ENCODE results near the gene OR8B3. TPM values are rescaled to one million over a fixed set of nuclear protein-coding genes. Genes with fewer than 3 reads are reported as not detected.

The OR8B3 gene, protein sequence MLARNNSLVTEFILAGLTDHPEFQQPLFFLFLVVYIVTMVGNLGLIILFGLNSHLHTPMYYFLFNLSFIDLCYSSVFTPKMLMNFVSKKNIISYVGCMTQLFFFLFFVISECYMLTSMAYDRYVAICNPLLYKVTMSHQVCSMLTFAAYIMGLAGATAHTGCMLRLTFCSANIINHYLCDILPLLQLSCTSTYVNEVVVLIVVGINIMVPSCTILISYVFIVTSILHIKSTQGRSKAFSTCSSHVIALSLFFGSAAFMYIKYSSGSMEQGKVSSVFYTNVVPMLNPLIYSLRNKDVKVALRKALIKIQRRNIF
- total RNA-seq (not detected in 2 replicates), polyA plus RNA-seq (not detected in 2 replicates), polyA minus RNA-seq (0.21 TPM in 1 of 2 replicates, not detected in the other)
- total RNA-seq (2013), result not detected

DNA sequence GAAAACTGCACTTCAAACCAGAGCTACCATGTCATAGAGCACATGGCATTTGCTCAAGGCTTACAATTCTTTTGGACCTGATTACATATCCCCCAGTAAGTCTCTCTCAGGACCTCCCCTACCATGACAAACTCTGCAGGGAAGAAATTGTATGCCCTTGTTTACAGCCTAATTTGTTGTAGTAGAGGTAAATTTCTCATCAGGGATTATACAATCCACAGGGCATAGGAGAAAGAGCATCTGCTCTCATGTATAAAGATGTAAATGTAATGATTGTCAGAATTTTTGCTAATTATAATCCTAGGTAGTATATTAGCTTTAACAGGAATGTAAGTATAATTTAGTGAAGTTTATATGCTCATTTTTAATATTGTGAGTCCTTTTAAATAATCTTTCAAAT, at the start of gene OR8B3:
TSS of gene OR8B3 (minus strand) at position 101 of the 400 bp plus-strand sequence. CDS start 1,673 bp downstream, outside the sequence.
- Mint-ChIP-seq H3K4me1 (peaks cover 3% of the 10 kb centered on the region), H3K4me3 (no peak within 1 kb of the TSS), H3K9me3 (ENCODE audit: insufficient read depth) (no peaks in the 10 kb centered on the region), H3K27me3 (no peaks in the 10 kb centered on the region), H3K27ac (no peak within 1 kb of the TSS)
- Histone ChIP-seq H3K27me3 (replicated peaks in 1 of 4; ENCODE audit: control extremely low read depth in 1 of 4, control insufficient read depth in 3 of 4, insufficient read depth in 4 of 4, low read length in 3 of 4) (no peaks in the 10 kb centered on the region), H3K9me3 (ENCODE audit: control extremely low read depth in 1 of 3, control insufficient read depth in 2 of 3, insufficient read depth in 1 of 3, low read length in 2 of 3) (no peaks in the 10 kb centered on the region), H3K4me1 (ENCODE audit: control insufficient read depth in 2 of 2, insufficient read depth in 2 of 2, low read length in 2 of 2) (no peaks in the 10 kb centered on the region), H3K4me3 (ENCODE audit: control extremely low read depth in 1 of 5, extremely low read depth in 1 of 5, insufficient read depth in 1 of 5, low read depth in 2 of 5, low read length in 4 of 5) (no peak within 1 kb of the TSS), H3K27ac (ENCODE audit: low read length in 2 of 2) (no peak within 1 kb of the TSS), H3K36me3 (replicated peaks in 1 of 2; ENCODE audit: control extremely low read depth in 1 of 2, control insufficient read depth in 1 of 2, extremely low read depth in 1 of 2, insufficient read depth in 2 of 2, low read length in 1 of 2) (no peaks in the 10 kb centered on the region), H3K9ac (ENCODE audit: low read length) (no peak within 1 kb of the TSS), H2AFZ (ENCODE audit: insufficient read depth, low read depth, low read length, poor library complexity, severe bottlenecking) (no peak within 1 kb of the TSS), H3K4me2 (replicated peaks; ENCODE audit: low read depth, low read length, poor library complexity, severe bottlenecking) (no peak within 1 kb of the TSS), H3K79me2 (ENCODE audit: control insufficient read depth, insufficient read depth, low read length) (no peaks in the 10 kb centered on the region), H4K20me1 (ENCODE audit: control insufficient read depth, insufficient read depth, low read length, poor library complexity, severe bottlenecking) (no peaks in the 10 kb centered on the region)
- CTCF ChIA-PET, result no interaction called here
- ATAC-seq (ENCODE audit: low read depth) (no peak), DNase-seq (no peak)
- intact Hi-C loops (cut with micrococcal nuclease), result no loop called here
- POLR2A ChIA-PET, result no interaction called here
- TF ChIP-seq, protein P1, sequence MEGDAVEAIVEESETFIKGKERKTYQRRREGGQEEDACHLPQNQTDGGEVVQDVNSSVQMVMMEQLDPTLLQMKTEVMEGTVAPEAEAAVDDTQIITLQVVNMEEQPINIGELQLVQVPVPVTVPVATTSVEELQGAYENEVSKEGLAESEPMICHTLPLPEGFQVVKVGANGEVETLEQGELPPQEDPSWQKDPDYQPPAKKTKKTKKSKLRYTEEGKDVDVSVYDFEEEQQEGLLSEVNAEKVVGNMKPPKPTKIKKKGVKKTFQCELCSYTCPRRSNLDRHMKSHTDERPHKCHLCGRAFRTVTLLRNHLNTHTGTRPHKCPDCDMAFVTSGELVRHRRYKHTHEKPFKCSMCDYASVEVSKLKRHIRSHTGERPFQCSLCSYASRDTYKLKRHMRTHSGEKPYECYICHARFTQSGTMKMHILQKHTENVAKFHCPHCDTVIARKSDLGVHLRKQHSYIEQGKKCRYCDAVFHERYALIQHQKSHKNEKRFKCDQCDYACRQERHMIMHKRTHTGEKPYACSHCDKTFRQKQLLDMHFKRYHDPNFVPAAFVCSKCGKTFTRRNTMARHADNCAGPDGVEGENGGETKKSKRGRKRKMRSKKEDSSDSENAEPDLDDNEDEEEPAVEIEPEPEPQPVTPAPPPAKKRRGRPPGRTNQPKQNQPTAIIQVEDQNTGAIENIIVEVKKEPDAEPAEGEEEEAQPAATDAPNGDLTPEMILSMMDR (IDR thresholded peaks at IDR 0.05), result no peak
- TF ChIP-seq EZH2 (IDR thresholded peaks at IDR 0.05; ENCODE audit: borderline replicate concordance, insufficient read depth, low read depth, low read length, poor library complexity, severe bottlenecking), result no peak

- Histone ChIP-seq H3K9ac (ENCODE audit: low read length) (no peak overlapping the region), H4K20me1 (ENCODE audit: control insufficient read depth, insufficient read depth, low read length, poor library complexity, severe bottlenecking) (no peaks in the 10 kb centered on the region), H3K79me2 (ENCODE audit: control insufficient read depth, insufficient read depth, low read length) (no peaks in the 10 kb centered on the region), H3K36me3 (replicated peaks in 1 of 2; ENCODE audit: control extremely low read depth in 1 of 2, control insufficient read depth in 1 of 2, extremely low read depth in 1 of 2, insufficient read depth in 2 of 2, low read length in 1 of 2) (no peaks in the 10 kb centered on the region), H3K27me3 (replicated peaks in 1 of 4; ENCODE audit: control extremely low read depth in 1 of 4, control insufficient read depth in 3 of 4, insufficient read depth in 4 of 4, low read length in 3 of 4) (peaks cover 0 to 3% (median 0%) of the 10 kb centered on the region in 4 experiments), H3K4me1 (ENCODE audit: control insufficient read depth in 2 of 2, insufficient read depth in 2 of 2, low read length in 2 of 2) (no peaks in the 10 kb centered on the region), H3K4me3 (ENCODE audit: control extremely low read depth in 1 of 5, extremely low read depth in 1 of 5, insufficient read depth in 1 of 5, low read depth in 2 of 5, low read length in 4 of 5) (no peak overlapping the region), H3K27ac (ENCODE audit: low read length in 2 of 2) (no peak overlapping the region), H3K9me3 (ENCODE audit: control extremely low read depth in 1 of 3, control insufficient read depth in 2 of 3, insufficient read depth in 1 of 3, low read length in 2 of 3) (no peaks in the 10 kb centered on the region), H3K4me2 (replicated peaks; ENCODE audit: low read depth, low read length, poor library complexity, severe bottlenecking) (no peak overlapping the region), H2AFZ (ENCODE audit: insufficient read depth, low read depth, low read length, poor library complexity, severe bottlenecking) (no peak overlapping the region)
- no peak for DNase-seq
- no peak overlapping the region for H3K4me3 Mint-ChIP-seq
- peaks cover 16% of the 10 kb centered on the region for H3K27me3 Mint-ChIP-seq
- no peak for ATAC-seq (ENCODE audit: low read depth)
- TF ChIP-seq, protein P1 (IDR thresholded peaks at IDR 0.05), result no peak
- no peak for TF ChIP-seq EZH2 (IDR thresholded peaks at IDR 0.05; ENCODE audit: borderline replicate concordance, insufficient read depth, low read depth, low read length, poor library complexity, severe bottlenecking)
- intact Hi-C loops (cut with micrococcal nuclease), result no loop called here
- H3K9me3 Mint-ChIP-seq (ENCODE audit: insufficient read depth), result no peaks in the 10 kb centered on the region
- ChIA-PET POLR2A (no interaction called here), CTCF (no interaction called here)
- no peak overlapping the region for H3K27ac Mint-ChIP-seq
- H3K4me1 Mint-ChIP-seq, result no peaks in the 10 kb centered on the region
- 83% methylated on average over 1 of the region's 1 CpG for WGBS (ENCODE audit: insufficient coverage)
Measured at GRCh38 chr11:124446916-124447315, 48.1 kb upstream of the OR8B3 start.
